H1 (cell line): ENCODE data around the gene NFKB1. TPM values are rescaled to one million over a fixed set of nuclear protein-coding genes. Genes with fewer than 3 reads are reported as not detected.
A peak's percentile ranks its signal among the peaks of the same experiment; 100 is the strongest.

Experiments used
- CTCF ChIA-PET: fragments of 300-600 bp; sonication (Branson Sonifier 250); formaldehyde crosslinking; loops from one replicate; lab custom pipeline; 2021; ENCODE audit not compliant: partially characterized antibody; lab: Charles Lee
- POLR2A ChIA-PET: fragments of 300-600 bp; sonication (Branson Sonifier 250); formaldehyde crosslinking; loops from one replicate; lab custom pipeline; 2021; ENCODE audit warnings: inconsistent platforms; ENCODE audit not compliant: partially characterized antibody; lab: Charles Lee
- DNase-seq, 2 experiments: peaks; one replicate each; pipeline versions ENCODE4 v3.0.0 to v3.0.0-alpha.2; 2010 to 2022; ENCODE audit warnings: low spot score in 2 of 2, low read depth in 1 of 2, mixed read lengths in 1 of 2
- FAIRE-seq: peaks from 2 replicates; lab custom pipeline; 2011; peaks lifted over from hg19 to GRCh38; lab: Jason Lieb, UNC
- H2AFZ ChIP-seq: 2 replicates; pipeline ENCODE4 v1.8.1; 2012; ENCODE audit warnings: low read length, inconsistent platforms
- H2AK5ac ChIP-seq: 2 replicates; pipeline ENCODE4 v1.6.1; 2013; ENCODE audit warnings: low read depth, low read length
- H2BK120ac ChIP-seq: replicated peaks from 2 replicates; pipeline ENCODE3; 2013; ENCODE audit warnings: low read depth, low read length, inconsistent platforms
- H2BK12ac ChIP-seq: 2 replicates; pipeline ENCODE4 v1.6.1; 2013; ENCODE audit warnings: low read depth, low read length
- H2BK15ac ChIP-seq: 2 replicates; pipeline ENCODE4 v1.6.1; 2013; ENCODE audit warnings: low read length
- H2BK20ac ChIP-seq: 2 replicates; pipeline ENCODE4 v1.6.1; 2013; ENCODE audit warnings: low read length
- H2BK5ac ChIP-seq: 2 replicates; pipeline ENCODE4 v1.6.1; 2013; ENCODE audit warnings: low read depth, low read length
- H3K14ac ChIP-seq: 2 replicates; pipeline ENCODE4 v1.6.1; 2013; ENCODE audit warnings: inconsistent platforms; ENCODE audit not compliant: insufficient read length
- H3K18ac ChIP-seq: 2 replicates; pipeline ENCODE4 v1.6.1; 2013; ENCODE audit warnings: low read length; ENCODE audit errors: extremely low read depth
- H3K23ac ChIP-seq: 2 replicates; pipeline ENCODE4 v1.6.1; 2013; ENCODE audit warnings: inconsistent platforms; ENCODE audit not compliant: insufficient read length
- H3K23me2 ChIP-seq: 2 replicates; pipeline ENCODE4 v1.6.1; 2013; ENCODE audit warnings: low read depth, low read length
- H3K27ac ChIP-seq: 2 replicates; pipeline ENCODE4 v1.6.1; 2011; ENCODE audit warnings: low read depth, low read length, inconsistent platforms
- H3K27me3 ChIP-seq, 4 experiments: replicated peaks in 1 of 4; 1 replicate in 1 of 4; 2 replicates in 3 of 4; pipeline versions ENCODE4 v1.6.1 to v1.8.1; 2011 to 2013; ENCODE audit warnings: low read length in 3 of 4, mild to moderate bottlenecking in 3 of 4, inconsistent platforms in 2 of 4, mixed read lengths in 2 of 4, moderate library complexity in 1 of 4; ENCODE audit not compliant: control insufficient read depth in 3 of 4, insufficient read depth in 3 of 4; ENCODE audit errors: extremely low read depth in 1 of 4
- H3K36me3 ChIP-seq, 4 experiments: 2 replicates each; pipeline versions ENCODE4 v1.6.1 to v1.8.1; 2011 to 2013; ENCODE audit warnings: mild to moderate bottlenecking in 4 of 4, low read length in 3 of 4, moderate library complexity in 2 of 4, control low read depth in 1 of 4, inconsistent platforms in 1 of 4; ENCODE audit not compliant: insufficient read depth in 4 of 4, control insufficient read depth in 2 of 4
- H3K4ac ChIP-seq: replicated peaks from 2 replicates; pipeline ENCODE3; 2013; ENCODE audit warnings: low read length, low read depth, mixed read lengths, inconsistent platforms; ENCODE audit not compliant: insufficient read length
- H3K4me1 ChIP-seq, 4 experiments: replicated peaks in 1 of 4; 1 replicate in 1 of 4; 2 replicates in 3 of 4; pipeline versions ENCODE4 v1.6.1 to v1.8.1; 2011 to 2013; ENCODE audit warnings: low read length in 3 of 4, inconsistent platforms in 2 of 4, mixed read lengths in 1 of 4; ENCODE audit not compliant: insufficient read depth in 4 of 4, control insufficient read depth in 3 of 4
- H3K4me2 ChIP-seq, 2 experiments: 2 replicates each; pipeline versions ENCODE4 v1.6.1 to v1.8.1; 2011 to 2013; ENCODE audit warnings: low read depth in 2 of 2, low read length in 2 of 2, control low read depth in 1 of 2, inconsistent platforms in 1 of 2, mild to moderate bottlenecking in 1 of 2; ENCODE audit not compliant: insufficient read depth in 1 of 2
- H3K4me3 ChIP-seq, 4 experiments: fragments of 200-600, 300-600 bp in 1 of 4; sonication (generic), shearing (Covaris generic), sonication (Bioruptor Twin) in 1 of 4; 2 replicates each; pipeline versions ENCODE4 v1.5.1 to v1.8.1; 2011 to 2016; ENCODE audit warnings: low read length in 4 of 4, low read depth in 3 of 4, control low read depth in 2 of 4, inconsistent platforms in 2 of 4, mild to moderate bottlenecking in 2 of 4, mixed read lengths in 1 of 4, moderate library complexity in 1 of 4; ENCODE audit not compliant: insufficient read depth in 2 of 4; ENCODE audit errors: extremely low read depth in 1 of 4
- H3K56ac ChIP-seq: replicated peaks from 2 replicates; pipeline ENCODE3; 2013; ENCODE audit warnings: low read depth, mild to moderate bottlenecking, mixed read lengths, low read length, inconsistent platforms; ENCODE audit not compliant: insufficient read length
- H3K79me1 ChIP-seq: 2 replicates; pipeline ENCODE4 v1.6.1; 2013; ENCODE audit warnings: low read depth, low read length, control low read depth
- H3K79me2 ChIP-seq, 2 experiments: 2 replicates each; pipeline versions ENCODE4 v1.6.1 to v1.8.1; 2012 to 2013; ENCODE audit warnings: low read length in 2 of 2, mild to moderate bottlenecking in 2 of 2, inconsistent platforms in 1 of 2; ENCODE audit not compliant: insufficient read depth in 2 of 2, control insufficient read depth in 1 of 2
- H3K9ac ChIP-seq, 4 experiments: replicated peaks in 1 of 4; 1 replicate in 1 of 4; 2 replicates in 3 of 4; pipeline versions ENCODE4 v1.6.1 to v1.8.1; 2011 to 2013; ENCODE audit warnings: low read depth in 3 of 4, low read length in 3 of 4, control low read depth in 2 of 4, mild to moderate bottlenecking in 2 of 4, moderate library complexity in 2 of 4, inconsistent platforms in 1 of 4; ENCODE audit errors: extremely low read depth in 1 of 4
- H3K9me3 ChIP-seq, 2 experiments: 2 replicates each; pipeline versions ENCODE4 v1.6.1 to v1.8.1; 2012 to 2013; ENCODE audit warnings: mild to moderate bottlenecking in 2 of 2, moderate library complexity in 2 of 2, control low read depth in 1 of 2, inconsistent platforms in 1 of 2, low read depth in 1 of 2, low read length in 1 of 2, mixed read lengths in 1 of 2; ENCODE audit not compliant: insufficient read depth in 2 of 2
- H4K20me1 ChIP-seq, 2 experiments: replicated peaks in 1 of 2; 2 replicates each; pipeline versions ENCODE3 to v1.8.1; 2011 to 2013; ENCODE audit warnings: inconsistent platforms in 2 of 2, low read length in 2 of 2, mild to moderate bottlenecking in 1 of 2; ENCODE audit not compliant: insufficient read depth in 2 of 2, control insufficient read depth in 1 of 2
- H4K5ac ChIP-seq: 2 replicates; pipeline ENCODE4 v1.6.1; 2013; ENCODE audit warnings: low read length, low read depth, mixed read lengths, inconsistent platforms; ENCODE audit not compliant: insufficient read length
- H4K8ac ChIP-seq: 2 replicates; pipeline ENCODE4 v1.8.0; 2013; ENCODE audit warnings: mild to moderate bottlenecking, moderate library complexity, low read length, inconsistent platforms; ENCODE audit not compliant: insufficient read depth; ENCODE audit errors: extremely low read depth
- H4K91ac ChIP-seq: replicated peaks from 2 replicates; pipeline ENCODE3; 2013; ENCODE audit warnings: low read length, mixed read lengths, inconsistent platforms; ENCODE audit not compliant: insufficient read length
- BRCA1 ChIP-seq: IDR thresholded peaks from 2 replicates; pipeline ENCODE4 v1.6.1; 2012; ENCODE audit warnings: low read depth, low read length, improper control_type of control experiment
- EZH2 ChIP-seq: fragments of 200-600 bp; sonication (generic); IDR thresholded peaks from 2 replicates; pipeline ENCODE4 v1.7.1; 2012; ENCODE audit warnings: low read depth, mild to moderate bottlenecking, moderate library complexity, low read length, inconsistent platforms; ENCODE audit not compliant: severe bottlenecking
- HDAC2 ChIP-seq, 2 experiments: fragments of 300-600 bp in 1 of 2; sonication (generic) in 1 of 2; IDR thresholded peaks; 2 replicates each; pipeline ENCODE4 v1.6.1; 2011 to 2012; ENCODE audit warnings: low read depth in 2 of 2, low read length in 2 of 2, mild to moderate bottlenecking in 2 of 2, moderate library complexity in 2 of 2, borderline replicate concordance in 1 of 2, inconsistent platforms in 1 of 2
- KDM1A ChIP-seq: fragments of 200-600, 300-600 bp; sonication (generic); IDR thresholded peaks from 2 replicates; pipeline ENCODE4 v1.7.1; 2016; ENCODE audit warnings: mild to moderate bottlenecking, low read length, borderline replicate concordance
- RFX5 ChIP-seq: IDR thresholded peaks from 2 replicates; pipeline ENCODE4 v1.6.1; 2011; ENCODE audit warnings: low read depth, low read length, improper control_type of control experiment, borderline replicate concordance
- RNF2 ChIP-seq: fragments of 200-900, 300-1000 bp; sonication (generic); IDR thresholded peaks from 2 replicates; pipeline ENCODE4 v1.7.1; 2016; ENCODE audit warnings: borderline replicate concordance, low read depth, mild to moderate bottlenecking, antibody characterized with exemption, low read length; ENCODE audit not compliant: poor library complexity, severe bottlenecking; ENCODE audit errors: missing control alignments
- SIN3A ChIP-seq, 2 experiments: IDR thresholded peaks in 1 of 2; conservative IDR thresholded peaks in 1 of 2; 2 replicates each; pipeline ENCODE4 v1.6.1; 2011 to 2012; ENCODE audit warnings: low read length in 2 of 2, improper control_type of control experiment in 1 of 2, low read depth in 1 of 2, mild to moderate bottlenecking in 1 of 2
- SRF ChIP-seq: IDR thresholded peaks from 2 replicates; pipeline ENCODE4 v1.6.1; 2011; ENCODE audit warnings: mild to moderate bottlenecking, low read depth, low read length, moderate library complexity
- TAF1 ChIP-seq: IDR thresholded peaks from 2 replicates; pipeline ENCODE4 v1.6.1; 2011; ENCODE audit warnings: mild to moderate bottlenecking, low read depth, low read length
- WGBS, 2 experiments: shearing (Covaris generic) in 1 of 2; methylation state at CpG; one replicate each; pipeline versions ENCODE4 v1.1.6 to v1.1.7; 2013 to 2015; ENCODE audit warnings: low lambda C conversion rate in 2 of 2, mixed read lengths in 2 of 2, inconsistent platforms in 1 of 2, low coverage in 1 of 2, missing lambda C conversion rate in 1 of 2; ENCODE audit not compliant: insufficient replicate concordance in 2 of 2, insufficient coverage in 1 of 2, insufficient read length in 1 of 2; ENCODE audit errors: extremely low coverage in 1 of 2, missing lambda C conversion rate in 1 of 2; 5-methylcytosine and 5-hydroxymethylcytosine counted together
- polyA plus RNA-seq, 7 experiments: library from polyadenylated mRNA; depleted of rRNA in 3 of 7; stranded (reverse) in 5 of 7; unstranded in 2 of 7; fragments of >200 nt in 5 of 7; fragments of 200-250 nt in 2 of 7; gene quantifications; 1 replicate in 5 of 7; 2 replicates in 1 of 7; 4 replicates in 1 of 7; pipeline versions ENCODE4 v1.2.1 to v1.2.3, GENCODE V29; 2011 to 2013; ENCODE audit warnings: missing spikeins in 2 of 7, mixed read lengths in 2 of 7
- total RNA-seq: library from RNA; stranded (reverse); fragmentation: NEBNext Ultra II Directional; extraction: Animal tissue kit (Norgen Biotek cat#: 25700); gene quantifications from 2 replicates; pipeline ENCODE4 v1.2.1, GENCODE V29; 2021
- TF ChIP-seq, protein P1 (sequence below), 3 experiments: IDR thresholded peaks; 1 replicate in 2 of 3; 2 replicates in 1 of 3; pipeline versions ENCODE4 v1.5.1 to v1.6.1; 2011; ENCODE audit warnings: low read length in 3 of 3, mild to moderate bottlenecking in 3 of 3, inconsistent platforms in 2 of 3, low read depth in 1 of 3, moderate library complexity in 1 of 3; ENCODE audit not compliant: insufficient read depth in 1 of 3; ENCODE audit errors: control extremely low read depth in 1 of 3

Gene NFKB1
- total and polyA plus RNA-seq, 2 of the 8 experiments (the other 6 are each of a cell fraction or from before 2014, with no cell fraction given) = 2.9 to 6.8 TPM

DNA sequence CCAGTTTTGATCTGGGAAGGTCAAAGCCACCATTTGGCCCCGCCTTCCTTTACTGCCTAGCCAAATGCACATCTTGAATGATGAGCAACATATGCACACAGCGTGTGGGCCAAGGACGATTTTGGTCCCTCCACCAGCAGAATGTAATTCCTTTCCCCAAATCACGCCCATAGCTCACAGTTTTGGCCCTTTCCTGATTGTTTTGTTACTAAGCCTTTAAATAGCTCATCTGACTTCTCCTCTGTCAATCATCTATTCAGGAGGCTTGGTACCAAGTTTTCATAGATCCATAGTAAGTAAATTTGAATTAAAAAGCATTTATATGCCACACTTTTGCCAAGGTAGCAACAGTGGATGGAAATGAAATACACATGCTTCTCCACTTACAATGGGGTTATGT lies 123.3 kb downstream of the NFKB1 start:
- no peak overlapping the region for H3K56ac ChIP-seq
- WGBS, 2 experiments = 93% methylated on average over 4 of the region's 4 CpGs; no CpG with 5 or more reads in 1 of the 2 experiments
- H2AK5ac ChIP-seq = no peak overlapping the region
- TF ChIP-seq KDM1A = no peak
- no peak for TF ChIP-seq EZH2
- no peak for TF ChIP-seq RFX5
- TF ChIP-seq BRCA1 = no peak
- no peak for TF ChIP-seq SRF
- no peak for TF ChIP-seq SIN3A (conservative IDR thresholded peaks at IDR 0.05 in 1 of 2, IDR thresholded peaks at IDR 0.05 in 1 of 2; ENCODE audit: low read depth in 1 of 2, low read length in 2 of 2)
- TF ChIP-seq HDAC2 (IDR thresholded peaks at IDR 0.05; ENCODE audit: borderline replicate concordance in 1 of 2, low read depth in 2 of 2, low read length in 2 of 2) = no peak
- no peak for TF ChIP-seq TAF1
- no peak for TF ChIP-seq RNF2
- TF ChIP-seq, protein P1, sequence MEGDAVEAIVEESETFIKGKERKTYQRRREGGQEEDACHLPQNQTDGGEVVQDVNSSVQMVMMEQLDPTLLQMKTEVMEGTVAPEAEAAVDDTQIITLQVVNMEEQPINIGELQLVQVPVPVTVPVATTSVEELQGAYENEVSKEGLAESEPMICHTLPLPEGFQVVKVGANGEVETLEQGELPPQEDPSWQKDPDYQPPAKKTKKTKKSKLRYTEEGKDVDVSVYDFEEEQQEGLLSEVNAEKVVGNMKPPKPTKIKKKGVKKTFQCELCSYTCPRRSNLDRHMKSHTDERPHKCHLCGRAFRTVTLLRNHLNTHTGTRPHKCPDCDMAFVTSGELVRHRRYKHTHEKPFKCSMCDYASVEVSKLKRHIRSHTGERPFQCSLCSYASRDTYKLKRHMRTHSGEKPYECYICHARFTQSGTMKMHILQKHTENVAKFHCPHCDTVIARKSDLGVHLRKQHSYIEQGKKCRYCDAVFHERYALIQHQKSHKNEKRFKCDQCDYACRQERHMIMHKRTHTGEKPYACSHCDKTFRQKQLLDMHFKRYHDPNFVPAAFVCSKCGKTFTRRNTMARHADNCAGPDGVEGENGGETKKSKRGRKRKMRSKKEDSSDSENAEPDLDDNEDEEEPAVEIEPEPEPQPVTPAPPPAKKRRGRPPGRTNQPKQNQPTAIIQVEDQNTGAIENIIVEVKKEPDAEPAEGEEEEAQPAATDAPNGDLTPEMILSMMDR (IDR thresholded peaks at IDR 0.05; ENCODE audit: control extremely low read depth in 1 of 3, insufficient read depth in 1 of 3, low read depth in 1 of 3, low read length in 3 of 3) = no peak

More for the DNA sequence above, 123.3 kb downstream of the NFKB1 start:
- Histone ChIP-seq H3K4me1 (0 out of 7 replicates have a peak, but pooled peaks cover 0 to 3% (median 0%) of the 10 kb centered on the region in 4 experiments), H2BK12ac (no peak overlapping the region), H3K9ac (no peak overlapping the region), H2BK5ac (no peak overlapping the region), H3K4me3 (no peak overlapping the region), H3K27ac (no peak overlapping the region), H4K8ac (no peak overlapping the region), H3K23ac (no peak overlapping the region), H2AFZ (no peak overlapping the region), H4K5ac (no peak overlapping the region), H3K9me3 (no peaks in the 10 kb centered on the region), H4K20me1 (no peaks in the 10 kb centered on the region), H4K91ac (no peak overlapping the region), H3K79me2 (no peaks in the 10 kb centered on the region), H2BK20ac (0 out of 2 replicates have a peak overlapping the region, but pooled peaks have one; percentile 67), H3K23me2 (no peaks in the 10 kb centered on the region), H3K14ac (no peak overlapping the region), H3K4me2 (no peak overlapping the region), H3K27me3 (no peaks in the 10 kb centered on the region), H3K18ac (no peak overlapping the region), H3K4ac (no peak overlapping the region), H2BK120ac (no peak overlapping the region), H3K36me3 (no peaks in the 10 kb centered on the region), H2BK15ac (no peak overlapping the region), H3K79me1 (no peaks in the 10 kb centered on the region)
- CTCF ChIA-PET = interaction anchor here (0.6 to 2.1 kb wide), 15 partner anchors 8 to 466 kb away, joined by 3 to 15 read pairs (median 3); no protein-coding TSS in a partner anchor
- FAIRE-seq = no peak
- no peak for DNase-seq
- POLR2A ChIA-PET = no interaction called here
